Thyroid gland (tissue), 4 donors: ENCODE measurements around the gene CREM.

Experiments used
- POLR2A ChIP-seq, 2 donors: fragments of 450-650 bp; IDR thresholded peaks; one replicate each; pipeline ENCODE4 v1.6.1; 2017; ENCODE audit warnings: antibody characterized with exemption in 2 of 2, mild to moderate bottlenecking in 2 of 2, moderate library complexity in 1 of 2
- TF ChIP-seq, protein P1 (sequence below), 6 experiments: fragments of 200-600 bp in 3 of 6; fragments of 450-650 bp in 3 of 6; sonication (generic) in 3 of 6; IDR thresholded peaks; one replicate each; pipeline ENCODE4 v1.5.1; 2016 to 2019; ENCODE audit warnings: antibody characterized with exemption in 6 of 6, mild to moderate bottlenecking in 2 of 6, inconsistent platforms in 1 of 6, moderate library complexity in 1 of 6

DNA sequence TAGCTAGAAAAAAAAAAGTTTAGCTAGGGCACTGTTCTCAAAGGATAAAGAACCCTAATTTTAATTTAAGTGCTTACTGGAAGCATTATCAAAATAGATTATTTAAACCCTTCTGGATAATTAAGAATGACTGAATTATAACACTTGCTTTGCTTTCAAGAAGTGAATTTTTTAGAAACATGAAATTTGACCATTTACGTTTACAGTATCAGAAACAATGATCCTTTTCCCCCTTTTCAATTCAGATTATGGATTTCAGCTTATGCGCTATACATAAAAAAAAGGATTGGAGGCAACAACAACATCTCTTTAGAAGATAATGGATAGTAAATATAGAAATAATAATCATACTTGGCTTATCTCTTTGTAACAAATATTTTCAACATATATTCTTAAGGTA is 39.2 kb downstream of the CREM start:
- TF ChIP-seq, protein P1, sequence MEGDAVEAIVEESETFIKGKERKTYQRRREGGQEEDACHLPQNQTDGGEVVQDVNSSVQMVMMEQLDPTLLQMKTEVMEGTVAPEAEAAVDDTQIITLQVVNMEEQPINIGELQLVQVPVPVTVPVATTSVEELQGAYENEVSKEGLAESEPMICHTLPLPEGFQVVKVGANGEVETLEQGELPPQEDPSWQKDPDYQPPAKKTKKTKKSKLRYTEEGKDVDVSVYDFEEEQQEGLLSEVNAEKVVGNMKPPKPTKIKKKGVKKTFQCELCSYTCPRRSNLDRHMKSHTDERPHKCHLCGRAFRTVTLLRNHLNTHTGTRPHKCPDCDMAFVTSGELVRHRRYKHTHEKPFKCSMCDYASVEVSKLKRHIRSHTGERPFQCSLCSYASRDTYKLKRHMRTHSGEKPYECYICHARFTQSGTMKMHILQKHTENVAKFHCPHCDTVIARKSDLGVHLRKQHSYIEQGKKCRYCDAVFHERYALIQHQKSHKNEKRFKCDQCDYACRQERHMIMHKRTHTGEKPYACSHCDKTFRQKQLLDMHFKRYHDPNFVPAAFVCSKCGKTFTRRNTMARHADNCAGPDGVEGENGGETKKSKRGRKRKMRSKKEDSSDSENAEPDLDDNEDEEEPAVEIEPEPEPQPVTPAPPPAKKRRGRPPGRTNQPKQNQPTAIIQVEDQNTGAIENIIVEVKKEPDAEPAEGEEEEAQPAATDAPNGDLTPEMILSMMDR (IDR thresholded peaks at IDR 0.05), result no peak
- TF ChIP-seq POLR2A (IDR thresholded peaks at IDR 0.05), result no peak
